DND-41 (cell line): ENCODE measurements around the gene BCL2L14.

Experiments
- CTCF ChIP-seq: IDR thresholded peaks from 2 replicates; pipeline ENCODE4 v1.5.1; 2012; ENCODE audit warnings: borderline replicate concordance, low read length, moderate library complexity, mild to moderate bottlenecking; ENCODE audit not compliant: poor library complexity, severe bottlenecking; ENCODE audit errors: extremely low read depth
- EZH2 ChIP-seq: IDR thresholded peaks from 3 replicates; pipeline ENCODE4 v1.6.1; 2012; ENCODE audit warnings: borderline replicate concordance, low read depth, mild to moderate bottlenecking, moderate library complexity, low read length, inconsistent platforms; ENCODE audit not compliant: severe bottlenecking

- TF ChIP-seq CTCF (no peak), EZH2 (no peak)
Measured at GRCh38 chr12:12128670-12129069, 57.9 kb downstream of the BCL2L14 start.
